Activated CD8-positive, alpha-beta memory T cell treated with anti-CD3 and anti-CD28 coated beads, Interleukin-2, amount 50 U/mL, for 24 hours (primary cell): Measurements from ENCODE around the gene COG4.
"Not testable (repeated sequence)": the region's sequence is repeated elsewhere in the genome, so short reads cannot be mapped to it uniquely, and the experiment has no call there.

Experiments
- DNase-seq: peaks from one replicate; pipeline ENCODE4 v3.0.0-alpha.2; 2020; ENCODE audit errors: extremely low read depth

Gene COG4

GRCh38 chr16:70527315-70527996 is 4.1 kb upstream of the COG4 start:
- DNase-seq, result no peak

- DNase-seq, result no peak
Observed at GRCh38 chr16:70526403-70526802, 3.0 kb upstream of the COG4 start.

- not testable (repeated sequence) for DNase-seq
Observed at GRCh38 chr16:70524399-70524825, 1.1 kb upstream of the COG4 start.

- DNase-seq, result no peak
Observed at GRCh38 chr16:70523743-70524398, 517 bp upstream of the COG4 start, which contains the start of gene SF3B3. Gene SF3B3, plus strand, starts transcription at chr16:70523816. Its CDS starts 2,841 bp downstream, at chr16:70526657.

- DNase-seq, result no peak
Observed at GRCh38 chr16:70522216-70523075, 908 bp downstream of the COG4 start.

GRCh38 chr16:70520612-70521297 is 2.6 kb downstream of the COG4 start:
- no peak for DNase-seq

GRCh38 chr16:70512456-70512855 is 10.9 kb downstream of the COG4 start:
- DNase-seq, result no peak

- no peak for DNase-seq
Observed at GRCh38 chr16:70511833-70512232, 11.5 kb downstream of the COG4 start.

GRCh38 chr16:70510216-70510615 is 13.1 kb downstream of the COG4 start:
- DNase-seq, result no peak

GRCh38 chr16:70508752-70509151 is 14.6 kb downstream of the COG4 start:
- no peak for DNase-seq

GRCh38 chr16:70496513-70496912 is 26.8 kb downstream of the COG4 start:
- DNase-seq, result no peak

GRCh38 chr16:70495425-70496182 is 27.8 kb downstream of the COG4 start:
- no peak for DNase-seq

GRCh38 chr16:70494777-70495176 is 28.6 kb downstream of the COG4 start:
- no peak for DNase-seq

- DNase-seq, result no peak
Observed at GRCh38 chr16:70494202-70494770, 29.1 kb downstream of the COG4 start.

- no peak for DNase-seq
Observed at GRCh38 chr16:70493802-70494201, 29.6 kb downstream of the COG4 start.

GRCh38 chr16:70490261-70490660 is 33.1 kb downstream of the COG4 start:
- no peak for DNase-seq

GRCh38 chr16:70484867-70485266 is 38.5 kb downstream of the COG4 start:
- no peak for DNase-seq

GRCh38 chr16:70483426-70483825 is 39.9 kb downstream of the COG4 start:
- DNase-seq, result no peak

GRCh38 chr16:70482624-70483023 is 40.7 kb downstream of the COG4 start:
- DNase-seq, result no peak

- no peak for DNase-seq
Observed at GRCh38 chr16:70481929-70482536, 41.3 kb downstream of the COG4 start.
